HG03558 (cell line): Measurements from ENCODE around the gene EDEM1.
"Not testable (repeated sequence)": the region's sequence is repeated elsewhere in the genome, so short reads cannot be mapped to it uniquely, and the experiment has no call there.

Experiments used
- ATAC-seq: cut with Tn5 transposase; IDR thresholded peaks from one replicate; pipeline ENCODE4 v1.9.1; 2021; ENCODE audit warnings: moderate number of reproducible peaks; ENCODE audit not compliant: unreplicated experiment; ENCODE audit errors: extremely low read depth

EDEM1 gene

GRCh38 chr3:5227812-5228211 is 40.3 kb downstream of the EDEM1 start:
- no peak for ATAC-seq

DNA sequence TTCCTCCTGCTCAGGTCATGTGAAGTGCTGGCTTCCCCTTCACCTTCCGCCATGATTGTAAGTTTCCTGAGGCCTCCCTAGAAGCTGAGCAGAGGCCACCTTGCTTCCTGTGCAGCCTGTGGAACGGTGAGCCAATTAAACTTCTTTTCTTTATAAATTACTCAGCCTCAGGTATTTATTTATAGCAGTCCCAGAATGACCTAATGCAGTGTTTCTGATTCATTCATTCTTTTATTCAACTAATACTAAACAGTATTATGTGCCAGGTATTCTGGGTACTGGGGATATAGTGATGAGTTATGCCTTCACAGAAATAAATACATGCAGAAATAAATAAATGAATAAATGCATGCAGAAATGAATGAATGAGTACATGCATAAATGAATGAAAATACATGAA is 41.9 kb downstream of the EDEM1 start:
- no peak for ATAC-seq

GRCh38 chr3:5231074-5231473 is 43.6 kb downstream of the EDEM1 start:
- no peak for ATAC-seq

GRCh38 chr3:5231487-5231886 is 44.0 kb downstream of the EDEM1 start:
- no peak for ATAC-seq

DNA sequence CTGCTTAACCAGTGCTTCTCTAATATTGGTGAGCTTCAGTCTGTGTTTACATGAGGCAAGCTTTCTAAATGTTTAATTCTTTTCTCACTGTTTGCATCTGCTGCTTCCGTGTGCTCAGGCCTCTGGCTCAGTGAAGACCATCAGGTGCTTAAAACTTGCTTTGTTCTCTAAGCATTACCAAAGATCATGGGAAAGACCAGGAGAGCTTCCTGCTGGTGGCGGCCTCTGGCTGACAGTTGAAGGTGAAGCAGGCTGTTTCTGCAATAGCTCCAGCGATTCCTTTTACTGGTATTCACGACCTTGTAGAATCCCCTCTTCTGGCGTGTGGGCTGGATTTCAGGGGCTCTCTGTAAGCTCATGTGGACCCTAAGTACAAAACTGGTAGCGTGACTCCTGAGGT is 45.1 kb downstream of the EDEM1 start:
- no peak for ATAC-seq

DNA sequence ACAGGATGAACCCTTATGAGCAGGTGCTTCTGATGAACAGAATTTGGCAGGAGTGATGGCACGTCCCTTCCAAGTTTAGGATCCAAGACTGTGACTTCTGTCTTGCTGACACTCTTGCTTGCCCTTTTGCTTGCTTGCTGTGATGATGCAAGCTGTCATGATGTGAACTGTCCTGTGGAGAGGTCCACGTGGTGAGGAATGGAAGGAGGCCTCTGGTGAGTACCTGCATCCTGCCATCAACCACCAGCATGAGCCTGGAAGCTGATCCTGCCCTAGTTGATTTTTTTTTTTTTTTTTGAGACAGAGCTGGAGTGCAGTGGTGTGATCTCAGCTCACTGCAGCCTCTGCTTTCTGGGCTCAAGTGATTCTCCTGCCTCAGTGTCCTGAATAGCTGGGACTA is 45.5 kb downstream of the EDEM1 start:
- no peak for ATAC-seq

DNA sequence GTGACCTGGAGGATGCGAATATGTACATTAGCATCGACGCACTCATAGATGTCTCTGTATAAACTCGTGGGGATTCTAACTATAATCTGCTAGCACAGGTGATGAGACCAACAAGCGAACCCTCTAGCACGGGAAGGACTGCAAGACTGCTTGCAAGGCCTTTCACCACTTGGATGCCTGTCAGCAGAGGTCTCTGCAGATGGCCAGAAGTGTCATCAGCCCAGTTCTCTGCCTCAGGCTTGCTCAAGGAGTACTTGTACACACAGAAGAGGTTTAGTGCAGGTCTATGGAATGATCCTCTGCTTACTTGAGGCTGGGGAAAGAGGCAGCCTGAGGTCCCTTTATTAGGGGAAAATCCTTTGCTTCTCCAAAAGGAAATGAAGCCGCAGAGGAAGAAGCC is 48.1 kb downstream of the EDEM1 start:
- ATAC-seq: no peak

DNA sequence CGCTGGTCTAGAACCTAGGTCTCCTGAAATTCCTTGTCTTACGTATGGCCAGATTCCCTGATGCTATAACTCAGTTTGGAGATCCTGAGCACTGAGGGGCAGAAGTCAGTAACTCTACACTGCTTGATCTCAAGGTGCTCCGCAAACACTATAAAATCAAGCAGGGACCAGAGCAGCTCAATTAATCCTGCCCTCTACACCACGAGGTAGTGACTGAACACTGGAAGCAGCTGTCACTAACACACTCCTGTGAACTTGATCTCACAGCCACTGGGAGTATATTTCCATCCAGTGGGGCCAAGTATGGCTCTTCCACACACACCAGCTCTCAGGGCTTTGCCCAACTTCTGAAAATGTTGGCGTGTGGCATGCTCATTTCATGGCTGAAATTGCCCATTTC is 51.0 kb downstream of the EDEM1 start:
- no peak for ATAC-seq

DNA sequence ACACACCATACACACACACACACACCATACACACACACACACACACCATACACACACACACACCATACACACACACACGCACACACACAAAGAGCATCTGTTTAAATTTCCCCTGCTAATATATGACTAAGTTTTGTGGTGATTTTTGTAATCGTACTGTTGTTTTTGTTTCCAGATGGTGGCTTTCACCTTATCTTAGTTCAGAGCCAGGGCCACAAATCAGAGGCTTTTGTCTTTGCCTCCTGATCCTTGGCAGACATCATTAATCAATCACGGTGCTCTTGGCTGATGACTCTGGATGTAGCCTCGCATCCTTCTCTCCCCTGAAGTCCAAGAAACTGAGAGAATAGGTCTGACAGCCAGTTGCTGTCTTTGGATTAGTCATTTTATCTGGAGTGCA is 52.1 kb downstream of the EDEM1 start:
- ATAC-seq: no peak

DNA sequence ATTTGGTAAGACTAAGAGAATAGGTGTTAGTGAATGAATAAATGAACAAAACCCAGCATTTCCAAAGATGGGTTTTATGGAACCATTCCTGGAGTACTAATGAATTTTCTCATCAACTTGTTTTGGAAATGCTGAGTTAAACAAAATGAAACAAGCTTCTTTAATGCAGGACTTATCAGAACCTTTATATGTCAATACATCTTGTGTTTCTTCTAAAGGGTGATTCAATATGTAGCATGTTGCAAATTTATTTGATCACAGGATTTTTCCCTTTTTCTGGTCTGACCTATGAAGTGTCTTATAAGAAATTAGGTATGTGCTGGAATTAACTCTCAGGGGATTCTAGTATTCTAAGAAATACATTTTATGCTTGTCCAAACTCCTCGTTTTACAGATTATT is 53.2 kb downstream of the EDEM1 start:
- no peak for ATAC-seq

DNA sequence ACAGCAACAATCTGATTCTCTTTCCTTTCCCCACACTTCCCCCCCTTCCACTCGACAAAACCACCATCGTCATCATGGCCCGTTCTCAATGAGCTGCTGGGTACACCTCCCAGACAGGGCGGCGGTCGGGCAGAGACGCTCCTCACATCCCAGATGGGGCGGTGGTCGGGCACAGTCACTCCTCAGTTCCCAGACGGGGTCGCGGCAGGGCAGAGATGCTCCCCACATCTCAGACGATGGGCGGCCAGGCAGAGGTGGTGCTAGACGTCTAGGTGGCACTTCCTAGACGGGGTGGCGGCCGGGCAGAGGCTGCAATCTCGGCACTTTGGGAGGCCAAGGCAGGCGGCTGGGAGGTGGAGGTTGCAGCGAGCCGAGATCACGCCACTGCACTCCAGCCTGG is 55.3 kb downstream of the EDEM1 start:
- ATAC-seq: not testable (repeated sequence)

DNA sequence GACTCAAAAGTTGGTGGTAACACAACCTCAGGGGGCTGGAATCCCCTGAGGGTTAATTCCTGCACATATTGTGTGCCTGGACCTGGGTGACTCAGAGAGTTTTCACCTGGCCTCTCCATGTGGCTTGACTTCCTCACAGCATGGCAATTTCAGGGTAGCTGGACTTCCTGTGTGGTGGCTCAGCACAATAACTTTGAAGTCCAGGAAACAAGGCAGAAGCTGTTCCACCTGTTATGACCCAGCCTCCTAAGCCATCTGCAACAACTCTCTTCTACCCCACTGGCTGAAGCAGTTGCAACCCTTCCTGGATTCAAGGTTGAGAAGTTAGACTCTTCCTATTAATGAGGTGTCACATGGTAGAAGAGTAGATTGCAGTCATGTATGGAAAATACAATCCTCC is 58.4 kb downstream of the EDEM1 start:
- no peak for ATAC-seq

GRCh38 chr3:5248822-5249221 is 61.3 kb downstream of the EDEM1 start:
- no peak for ATAC-seq

DNA sequence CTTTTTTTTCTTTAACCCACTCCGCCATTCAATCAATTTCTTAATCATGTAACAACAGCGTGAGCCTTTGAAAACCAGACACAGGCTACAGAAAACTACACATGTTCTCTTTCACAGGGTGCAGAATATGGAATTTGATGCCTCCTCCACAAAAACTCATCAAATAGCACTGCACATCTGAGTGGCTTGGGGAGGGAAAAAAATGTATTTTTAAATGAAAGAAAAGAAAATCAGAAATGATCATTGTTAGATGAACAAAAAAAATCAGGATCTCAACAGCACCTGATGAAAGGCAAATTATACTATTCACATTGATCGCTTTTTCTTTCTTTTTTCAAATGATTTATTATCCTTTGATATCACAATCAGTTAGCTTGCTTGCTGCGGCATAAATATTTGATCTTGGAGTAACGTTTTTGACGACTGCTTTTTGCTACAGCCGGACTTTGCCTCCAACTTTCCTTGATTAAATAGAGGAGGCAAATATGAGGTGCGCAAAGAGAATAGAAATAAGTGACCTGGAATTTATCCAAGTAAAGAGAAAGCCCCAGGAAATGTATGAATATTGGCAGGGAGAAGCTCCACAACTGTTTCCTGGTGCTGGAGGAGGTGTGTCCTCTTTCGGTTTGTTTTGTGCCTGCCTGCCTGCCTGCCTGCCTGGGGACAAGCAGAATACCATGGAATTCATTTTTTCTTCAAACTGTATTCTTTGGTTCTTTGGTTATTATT is 63.1 kb downstream of the EDEM1 start:
- no peak for ATAC-seq

- no peak for ATAC-seq
These were observed 63.7 kb downstream of the EDEM1 start for GRCh38 chr3:5251196-5251583.

DNA sequence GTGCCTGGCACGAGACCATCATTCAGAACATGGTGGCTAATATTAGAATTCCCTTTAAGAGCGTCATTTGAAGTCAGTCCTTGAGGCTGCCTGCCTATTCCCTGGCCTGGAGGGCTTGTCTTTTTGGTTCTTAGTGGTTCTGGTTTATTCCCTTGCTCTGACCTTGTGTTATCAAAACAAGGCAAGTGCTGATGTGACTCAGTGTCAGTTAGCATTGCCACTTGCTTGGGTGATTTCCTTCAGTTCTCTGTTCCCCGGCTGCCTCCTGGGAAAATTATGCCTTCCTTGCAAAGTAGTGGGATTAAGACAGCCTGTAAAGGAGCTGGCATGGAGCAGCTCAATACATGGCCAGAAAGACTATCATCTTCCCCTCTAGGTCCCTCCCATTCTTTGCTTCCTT is 64.6 kb downstream of the EDEM1 start:
- ATAC-seq: no peak

GRCh38 chr3:5254281-5255048 is 67.0 kb downstream of the EDEM1 start:
- ATAC-seq: no peak

DNA sequence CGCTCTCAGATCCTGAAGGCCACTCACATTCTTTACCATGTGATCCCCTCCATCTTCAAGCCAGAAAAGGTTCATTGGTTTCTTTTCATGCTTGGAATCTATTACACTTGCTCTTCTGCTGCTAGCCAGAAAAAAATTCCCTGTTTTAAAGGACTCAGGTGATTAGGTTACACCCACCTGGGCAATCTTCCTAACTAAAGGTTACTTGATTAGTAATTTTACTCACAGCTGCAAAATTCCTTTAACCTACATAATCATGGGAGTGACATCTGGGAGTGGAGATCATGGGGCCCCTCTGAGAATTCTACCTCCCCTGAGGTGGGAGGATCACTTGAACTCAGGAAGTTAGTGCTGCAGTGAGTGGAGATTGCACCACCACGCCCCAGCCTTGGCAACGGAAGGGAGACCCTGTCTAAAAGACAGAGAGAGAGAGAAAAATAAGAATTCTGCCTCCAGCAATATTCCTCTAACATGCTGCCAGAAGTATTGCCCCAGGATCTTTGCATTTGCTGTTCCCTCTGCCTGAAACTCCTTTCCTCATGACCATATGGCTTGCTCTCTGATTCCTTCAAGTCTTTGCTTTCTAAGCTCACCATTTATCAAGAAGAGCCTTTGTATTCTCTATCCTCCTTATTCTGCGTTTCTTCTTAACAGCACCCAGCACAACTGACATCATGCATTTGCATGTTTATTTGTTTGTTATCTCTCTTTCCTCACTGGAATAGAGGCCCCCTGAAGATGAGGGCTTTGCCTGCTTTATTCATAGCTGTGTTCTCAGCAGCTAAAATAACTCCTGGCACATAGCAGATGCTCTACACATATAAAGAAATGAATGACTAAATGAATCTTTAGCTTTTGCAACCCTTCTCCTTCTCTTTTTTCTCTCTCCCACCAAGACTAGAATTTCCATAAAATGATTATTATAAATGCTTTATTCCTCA is 68.2 kb downstream of the EDEM1 start:
- no peak for ATAC-seq

- no peak for ATAC-seq
These were observed 71.0 kb downstream of the EDEM1 start for GRCh38 chr3:5258526-5258925.

DNA sequence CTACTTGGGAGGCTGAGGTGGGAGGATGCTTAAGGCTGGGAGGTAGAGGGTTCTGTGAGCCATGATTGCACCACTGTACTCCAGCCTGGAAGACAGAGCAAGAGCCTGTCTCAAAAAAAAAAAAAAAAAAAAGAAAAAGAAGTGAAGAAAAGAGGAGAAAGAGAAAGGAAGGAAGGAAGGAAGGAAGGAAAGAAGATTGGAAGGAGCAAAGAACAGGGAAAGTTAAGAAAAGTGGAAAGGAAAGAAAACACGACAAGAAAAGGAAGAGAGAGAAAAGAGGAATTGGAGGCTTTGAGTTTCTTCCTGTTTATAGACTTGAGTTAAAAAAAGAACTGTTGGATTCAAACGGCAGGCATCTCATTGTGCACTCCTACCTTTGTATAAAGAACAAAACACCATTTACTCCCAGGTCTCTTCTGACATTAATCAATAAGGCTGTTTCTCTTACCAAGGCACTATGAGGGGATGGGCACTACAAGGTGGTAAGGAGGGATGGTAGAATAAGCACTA is 73.5 kb downstream of the EDEM1 start:
- no peak for ATAC-seq

- ATAC-seq: no peak
These were observed 75.0 kb downstream of the EDEM1 start for GRCh38 chr3:5262507-5262906.
